A549 (cell line): Measurements from ENCODE around the gene DLK2.

ENCODE experiments used
- CTCF ChIP-seq: fragments of >200 bp; sonication (Bioruptor Twin); formaldehyde crosslinking; IDR thresholded peaks from 3 replicates; pipeline ENCODE4 v1.5.1; 2016
- EHF ChIP-seq: fragments of 250-450 bp; sonication (Bioruptor Pico); IDR thresholded peaks from 2 replicates; pipeline ENCODE4 v1.5.0; 2020; ENCODE audit warnings: mild to moderate bottlenecking
- ELK1 ChIP-seq: fragments of 150-350 bp; IDR thresholded peaks from 2 replicates; pipeline ENCODE4 v1.6.1; 2014; ENCODE audit warnings: low read depth, mild to moderate bottlenecking, low read length
- ESRRA ChIP-seq: fragments of 150-350 bp; IDR thresholded peaks from 2 replicates; pipeline ENCODE4 v1.6.1; 2014; ENCODE audit warnings: mild to moderate bottlenecking, low read length, borderline replicate concordance
- MAFK ChIP-seq: fragments of 450-650 bp; IDR thresholded peaks from 2 replicates; pipeline ENCODE4 v1.6.1; 2014; ENCODE audit not compliant: partially characterized antibody
- MYC ChIP-seq: IDR thresholded peaks from 2 replicates; pipeline ENCODE4 v1.6.1; 2012; ENCODE audit warnings: mild to moderate bottlenecking, inconsistent platforms, low read length, improper control_type of control experiment, borderline replicate concordance
- POLR2A ChIP-seq: IDR thresholded peaks from 2 replicates; pipeline ENCODE4 v1.6.1; 2012; ENCODE audit warnings: mild to moderate bottlenecking, low read length
- POLR2AphosphoS2 ChIP-seq: conservative IDR thresholded peaks from 2 replicates; pipeline ENCODE4 v1.6.1; 2012; ENCODE audit warnings: low read length, improper control_type of control experiment, inconsistent platforms
- SMC3 ChIP-seq: fragments of >200 bp; sonication (Bioruptor Twin); formaldehyde crosslinking; IDR thresholded peaks from 3 replicates; pipeline ENCODE4 v1.6.1; 2018; ENCODE audit warnings: inconsistent platforms
- TP53 ChIP-seq: fragments of 250-450 bp; sonication (Bioruptor Pico); IDR thresholded peaks from 2 replicates; pipeline ENCODE4 v1.5.0; 2021; ENCODE audit warnings: mild to moderate bottlenecking, moderate library complexity

DNA sequence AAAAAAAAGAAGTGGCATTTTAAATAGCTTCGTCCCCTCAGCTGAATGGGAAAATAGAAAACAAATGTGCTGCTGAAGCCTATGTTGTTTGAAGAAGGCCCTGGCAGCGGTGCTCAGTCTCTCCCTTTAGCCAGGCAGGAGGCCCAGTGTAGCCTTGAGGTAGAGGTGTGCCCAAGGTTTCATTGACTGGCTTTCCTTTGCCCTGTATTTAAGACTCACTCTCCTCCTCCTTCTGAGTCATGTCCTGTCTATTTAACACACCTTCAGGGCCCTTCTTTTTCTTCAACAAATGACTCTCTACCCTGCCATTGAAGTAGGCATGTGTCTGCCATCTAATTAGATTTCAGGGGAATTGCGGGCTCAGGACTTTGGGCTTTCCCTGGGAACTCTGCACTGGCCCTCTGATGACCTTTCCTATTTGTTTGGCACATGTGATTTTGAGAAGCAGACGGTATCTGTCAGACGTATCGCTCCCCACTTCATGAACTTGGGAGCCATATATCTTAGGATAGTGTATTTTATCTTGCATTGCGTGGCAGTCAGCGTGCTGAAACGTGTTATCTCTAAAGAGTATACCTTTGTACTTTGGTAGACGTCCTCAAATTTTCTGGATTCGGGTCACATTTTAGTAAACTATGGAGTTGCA is 26.4 kb upstream of the DLK2 start:
- TF ChIP-seq CTCF, result no peak
- no peak for TF ChIP-seq MYC
- TF ChIP-seq MAFK, result no peak
- TF ChIP-seq TP53, result no peak
- no peak for TF ChIP-seq POLR2A
- TF ChIP-seq EHF (CRISPR knock-in tag), result no peak
- TF ChIP-seq ESRRA, result no peak
- no peak for TF ChIP-seq ELK1
- no peak for TF ChIP-seq POLR2AphosphoS2
- no peak for TF ChIP-seq SMC3
